H9 (cell line): ENCODE data around the gene ORC2. TPM values are rescaled to one million over a fixed set of nuclear protein-coding genes. Genes with fewer than 3 reads are reported as not detected.

ENCODE experiments used
- DNase-seq: peaks from one replicate; pipeline ENCODE4 v3.0.0-alpha.2; 2017
- H2AFZ ChIP-seq: one replicate; pipeline ENCODE4 v1.6.1; 2013; ENCODE audit warnings: mild to moderate bottlenecking, low read length, control low read depth, moderate library complexity
- H2AK5ac ChIP-seq: 2 replicates; pipeline ENCODE4 v1.6.1; 2013; ENCODE audit warnings: low read length, control low read depth, mixed read lengths; ENCODE audit not compliant: insufficient read length
- H2BK120ac ChIP-seq: one replicate; pipeline ENCODE4 v1.6.1; 2013; ENCODE audit warnings: low read depth, mild to moderate bottlenecking, low read length, control low read depth, inconsistent platforms; ENCODE audit not compliant: poor library complexity, severe bottlenecking
- H2BK12ac ChIP-seq: 2 replicates; pipeline ENCODE4 v1.6.1; 2013; ENCODE audit warnings: low read length, control low read depth, mixed read lengths, low read depth; ENCODE audit not compliant: insufficient read length
- H2BK15ac ChIP-seq: 2 replicates; pipeline ENCODE4 v1.6.1; 2013; ENCODE audit warnings: low read depth, low read length, control low read depth
- H2BK20ac ChIP-seq: one replicate; pipeline ENCODE4 v1.6.1; 2013; ENCODE audit warnings: low read depth, mild to moderate bottlenecking, low read length, control low read depth, inconsistent platforms; ENCODE audit not compliant: poor library complexity, severe bottlenecking
- H2BK5ac ChIP-seq: 2 replicates; pipeline ENCODE4 v1.6.1; 2013; ENCODE audit warnings: low read length, control low read depth, mixed read lengths; ENCODE audit not compliant: insufficient read length
- H3K14ac ChIP-seq: 2 replicates; pipeline ENCODE4 v1.6.1; 2013; ENCODE audit warnings: low read length, control low read depth; ENCODE audit not compliant: insufficient read depth
- H3K18ac ChIP-seq: 2 replicates; pipeline ENCODE4 v1.6.1; 2013; ENCODE audit warnings: low read depth, mild to moderate bottlenecking, mixed read lengths, low read length, control low read depth; ENCODE audit not compliant: insufficient read length
- H3K23ac ChIP-seq: 2 replicates; pipeline ENCODE4 v1.6.1; 2013; ENCODE audit warnings: low read length, control low read depth, mixed read lengths, low read depth; ENCODE audit not compliant: insufficient read length
- H3K23me2 ChIP-seq: 2 replicates; pipeline ENCODE4 v1.6.1; 2013; ENCODE audit warnings: low read depth, mild to moderate bottlenecking, mixed read lengths, low read length, control low read depth; ENCODE audit not compliant: insufficient read length, poor library complexity, severe bottlenecking
- H3K27ac ChIP-seq: 2 replicates; pipeline ENCODE4 v1.5.1; 2013; ENCODE audit warnings: low read length, control low read depth, mixed read lengths, low read depth; ENCODE audit not compliant: insufficient read length
- H3K27me3 ChIP-seq: 2 replicates; pipeline ENCODE4 v1.6.1; 2013; ENCODE audit warnings: low read length, control low read depth, inconsistent platforms; ENCODE audit not compliant: insufficient read depth
- H3K4ac ChIP-seq: 2 replicates; pipeline ENCODE4 v1.6.1; 2013; ENCODE audit warnings: low read depth, mild to moderate bottlenecking, control low read depth, inconsistent platforms, low read length, moderate library complexity
- H3K4me1 ChIP-seq: 2 replicates; pipeline ENCODE4 v1.6.1; 2013; ENCODE audit warnings: low read length, control low read depth, inconsistent platforms; ENCODE audit not compliant: insufficient read depth
- H3K4me2 ChIP-seq: 2 replicates; pipeline ENCODE4 v1.6.1; 2013; ENCODE audit warnings: low read length, control low read depth, mixed read lengths; ENCODE audit not compliant: insufficient read length, insufficient read depth
- H3K56ac ChIP-seq: 2 replicates; pipeline ENCODE4 v1.6.1; 2013; ENCODE audit warnings: low read depth, mild to moderate bottlenecking, mixed read lengths, low read length, control low read depth; ENCODE audit not compliant: insufficient read length
- H3K79me1 ChIP-seq: 2 replicates; pipeline ENCODE4 v1.6.1; 2013; ENCODE audit warnings: low read depth, mild to moderate bottlenecking, moderate library complexity, low read length, control low read depth, inconsistent platforms; ENCODE audit not compliant: insufficient read depth, poor library complexity, severe bottlenecking
- H3K79me2 ChIP-seq: 2 replicates; pipeline ENCODE4 v1.6.1; 2013; ENCODE audit warnings: low read length, control low read depth, inconsistent platforms; ENCODE audit not compliant: insufficient read depth
- H3K9ac ChIP-seq: 2 replicates; pipeline ENCODE4 v1.6.1; 2013; ENCODE audit warnings: low read length, control low read depth, mixed read lengths; ENCODE audit not compliant: insufficient read length; ENCODE audit errors: extremely low read depth
- H3K9me3 ChIP-seq: one replicate; pipeline ENCODE4 v1.6.1; 2013; ENCODE audit warnings: low read depth, low read length, inconsistent platforms; ENCODE audit not compliant: control insufficient read depth
- H3T11ph ChIP-seq: one replicate; pipeline ENCODE4 v1.6.1; 2013; ENCODE audit warnings: mild to moderate bottlenecking, low read length, control low read depth, inconsistent platforms
- H4K20me1 ChIP-seq: one replicate; pipeline ENCODE4 v1.6.1; 2013; ENCODE audit not compliant: control insufficient read depth, insufficient read length, insufficient read depth
- H4K5ac ChIP-seq: 2 replicates; pipeline ENCODE4 v1.6.1; 2013; ENCODE audit warnings: low read depth, mild to moderate bottlenecking, mixed read lengths, low read length, control low read depth; ENCODE audit not compliant: insufficient read length
- H4K8ac ChIP-seq: replicated peaks from 2 replicates; pipeline ENCODE4 v1.6.1; 2013; ENCODE audit warnings: low read length, control low read depth, mixed read lengths, low read depth; ENCODE audit not compliant: insufficient read length
- H4K91ac ChIP-seq: 2 replicates; pipeline ENCODE4 v1.6.1; 2013; ENCODE audit warnings: low read depth, mild to moderate bottlenecking, moderate library complexity, mixed read lengths, low read length, control low read depth; ENCODE audit not compliant: insufficient read length
- H3K27ac Mint-ChIP-seq, 3 experiments: 2 replicates in 2 of 3; 3 replicates in 1 of 3; pipeline ENCODE4 v1.8.0; 2020 to 2021; ENCODE audit warnings: mixed read lengths in 3 of 3, mild to moderate bottlenecking in 1 of 3, moderate library complexity in 1 of 3
- H3K27me3 Mint-ChIP-seq: 2 replicates; pipeline ENCODE4 v1.8.0; 2021; ENCODE audit warnings: low read depth, mild to moderate bottlenecking, moderate library complexity, mixed read lengths
- H3K36me3 Mint-ChIP-seq, 3 experiments: 2 replicates in 2 of 3; 3 replicates in 1 of 3; pipeline ENCODE4 v1.8.0; 2020 to 2021; ENCODE audit warnings: low read depth in 3 of 3, mixed read lengths in 3 of 3; ENCODE audit not compliant: insufficient read depth in 1 of 3
- H3K4me1 Mint-ChIP-seq, 2 experiments: 2 replicates each; pipeline ENCODE4 v1.8.0; 2020; ENCODE audit warnings: mixed read lengths in 2 of 2
- H3K4me3 Mint-ChIP-seq, 2 experiments: 2 replicates in 1 of 2; 3 replicates in 1 of 2; pipeline ENCODE4 v1.8.0; 2020 to 2021; ENCODE audit warnings: mild to moderate bottlenecking in 2 of 2, mixed read lengths in 2 of 2, moderate library complexity in 1 of 2
- H3K9me3 Mint-ChIP-seq, 2 experiments: 2 replicates in 1 of 2; 3 replicates in 1 of 2; pipeline ENCODE4 v1.8.0; 2020; ENCODE audit warnings: mild to moderate bottlenecking in 2 of 2, mixed read lengths in 2 of 2, moderate library complexity in 1 of 2
- WGBS: extraction: QIAGEN DNeasy Blood & Tissue Kit; methylation state at CpG from one replicate; pipeline ENCODE4 v1.1.7; 2013; ENCODE audit warnings: missing lambda C conversion rate, low lambda C conversion rate, mixed read lengths; ENCODE audit not compliant: insufficient read length; ENCODE audit errors: extremely low coverage; 5-methylcytosine and 5-hydroxymethylcytosine counted together
- total RNA-seq: library from RNA; stranded (reverse); gene quantifications from 2 replicates; pipeline ENCODE4 v1.2.1, GENCODE V29; 2021
- TF ChIP-seq, protein P1 (sequence below): fragments of 200-600 bp; sonication (generic); conservative IDR thresholded peaks from 3 replicates; pipeline ENCODE4 v1.8.0; 2021; ENCODE audit warnings: antibody characterized with exemption, mild to moderate bottlenecking

The ORC2 gene
- total RNA-seq, 1 experiment from 2014 or later = 65.2 TPM

DNA sequence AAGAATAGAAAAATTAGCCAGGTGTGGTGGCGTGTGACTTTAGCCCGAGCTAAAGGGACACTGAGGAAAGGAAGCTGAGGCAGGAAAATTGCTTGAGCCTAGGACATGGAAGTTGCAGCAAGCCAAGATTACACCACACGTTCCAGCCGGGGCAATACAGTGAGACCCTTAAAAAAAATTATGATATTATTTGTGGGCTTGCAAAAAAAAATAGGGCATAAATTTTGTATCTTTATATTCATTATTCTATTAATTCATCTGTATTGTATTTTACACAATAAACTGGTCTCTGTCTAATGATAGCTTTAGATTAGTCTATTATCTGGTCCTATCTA is 18.1 kb downstream of the ORC2 start:
- Histone ChIP-seq H3K79me1 (no peaks in the 10 kb centered on the region), H3K9ac (no peak overlapping the region), H4K91ac (no peak overlapping the region), H3K14ac (no peak overlapping the region), H3K4ac (no peak overlapping the region), H4K8ac (no peak overlapping the region), H3K18ac (no peak overlapping the region), H3K23ac (no peak overlapping the region), H2BK20ac (no peak overlapping the region), H2BK15ac (no peak overlapping the region), H3K9me3 (no peaks in the 10 kb centered on the region), H3K56ac (no peak overlapping the region), H3K4me1 (no peaks in the 10 kb centered on the region), H2BK120ac (no peak overlapping the region), H3K27me3 (no peaks in the 10 kb centered on the region), H3K79me2 (no peaks in the 10 kb centered on the region), H3K4me2 (no peak overlapping the region), H4K20me1 (no peaks in the 10 kb centered on the region), H3K23me2 (no peaks in the 10 kb centered on the region), H2BK5ac (no peak overlapping the region), H2AFZ (no peak overlapping the region), H2AK5ac (no peak overlapping the region), H3T11ph (no peak overlapping the region), H3K27ac (no peak overlapping the region), H4K5ac (no peak overlapping the region), H2BK12ac (no peak overlapping the region)
- Mint-ChIP-seq H3K4me3 (no peak overlapping the region), H3K9me3 (no peaks in the 10 kb centered on the region), H3K4me1 (no peaks in the 10 kb centered on the region), H3K27me3 (no peaks in the 10 kb centered on the region), H3K27ac (no peak overlapping the region), H3K36me3 (peaks cover 21 to 71% (median 67%) of the 10 kb centered on the region in 3 experiments)
- no CpG with 5 or more reads among the region's 4 CpGs for WGBS
- TF ChIP-seq, protein P1, sequence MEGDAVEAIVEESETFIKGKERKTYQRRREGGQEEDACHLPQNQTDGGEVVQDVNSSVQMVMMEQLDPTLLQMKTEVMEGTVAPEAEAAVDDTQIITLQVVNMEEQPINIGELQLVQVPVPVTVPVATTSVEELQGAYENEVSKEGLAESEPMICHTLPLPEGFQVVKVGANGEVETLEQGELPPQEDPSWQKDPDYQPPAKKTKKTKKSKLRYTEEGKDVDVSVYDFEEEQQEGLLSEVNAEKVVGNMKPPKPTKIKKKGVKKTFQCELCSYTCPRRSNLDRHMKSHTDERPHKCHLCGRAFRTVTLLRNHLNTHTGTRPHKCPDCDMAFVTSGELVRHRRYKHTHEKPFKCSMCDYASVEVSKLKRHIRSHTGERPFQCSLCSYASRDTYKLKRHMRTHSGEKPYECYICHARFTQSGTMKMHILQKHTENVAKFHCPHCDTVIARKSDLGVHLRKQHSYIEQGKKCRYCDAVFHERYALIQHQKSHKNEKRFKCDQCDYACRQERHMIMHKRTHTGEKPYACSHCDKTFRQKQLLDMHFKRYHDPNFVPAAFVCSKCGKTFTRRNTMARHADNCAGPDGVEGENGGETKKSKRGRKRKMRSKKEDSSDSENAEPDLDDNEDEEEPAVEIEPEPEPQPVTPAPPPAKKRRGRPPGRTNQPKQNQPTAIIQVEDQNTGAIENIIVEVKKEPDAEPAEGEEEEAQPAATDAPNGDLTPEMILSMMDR = no peak
- no peak for DNase-seq
